Smooth muscle cell (in vitro differentiated cells): ENCODE measurements around the gene PTRH2. TPM values are rescaled to one million over a fixed set of nuclear protein-coding genes. Genes with fewer than 3 reads are reported as not detected.

ENCODE experiments used
- DNase-seq: peaks from one replicate; lab custom pipeline; 2025; ENCODE audit not compliant: unreplicated experiment; lab: John Stamatoyannopoulos, UW
- H2AFZ ChIP-seq: fragments of 200-600 bp; sonication (generic); 2 replicates; pipeline ENCODE4 v1.6.0; 2016; ENCODE audit warnings: antibody characterized with exemption, low read depth, mild to moderate bottlenecking
- H3F3A ChIP-seq: fragments of 200-600 bp; sonication (generic); 2 replicates; pipeline ENCODE4 v1.6.0; 2017; ENCODE audit warnings: antibody characterized with exemption, low read depth
- H3K27ac ChIP-seq: fragments of 200-600 bp; sonication (generic); 2 replicates; pipeline ENCODE4 v1.5.1; 2016; ENCODE audit warnings: low read depth, mild to moderate bottlenecking
- H3K27me3 ChIP-seq: fragments of 200-600 bp; sonication (generic); 2 replicates; pipeline ENCODE4 v1.6.1; 2016; ENCODE audit warnings: low read depth, mild to moderate bottlenecking
- H3K36me3 ChIP-seq: fragments of 200-600 bp; sonication (generic); 2 replicates; pipeline ENCODE4 v1.5.1; 2016; ENCODE audit warnings: low read depth
- H3K4me1 ChIP-seq: fragments of 200-600 bp; sonication (generic); 2 replicates; pipeline ENCODE4 v1.5.1; 2016; ENCODE audit warnings: low read depth
- H3K4me2 ChIP-seq: fragments of 200-600 bp; sonication (generic); 2 replicates; pipeline ENCODE4 v1.6.0; 2016; ENCODE audit warnings: mild to moderate bottlenecking
- H3K4me3 ChIP-seq: fragments of 200-600 bp; sonication (generic); 2 replicates; pipeline ENCODE4 v1.5.1; 2016; ENCODE audit warnings: mild to moderate bottlenecking
- H3K79me2 ChIP-seq: fragments of 200-600 bp; sonication (generic); 2 replicates; pipeline ENCODE4 v1.6.0; 2016; ENCODE audit warnings: low read depth, mild to moderate bottlenecking
- H3K9ac ChIP-seq: fragments of 200-600 bp; sonication (generic); 2 replicates; pipeline ENCODE4 v1.6.0; 2016; ENCODE audit warnings: low read depth
- H3K9me3 ChIP-seq: fragments of 200-600 bp; sonication (generic); replicated peaks from 2 replicates; pipeline ENCODE4 v1.5.1; 2016; ENCODE audit warnings: low read depth
- H4K20me1 ChIP-seq: fragments of 200-600 bp; sonication (generic); 2 replicates; pipeline ENCODE4 v1.6.0; 2016; ENCODE audit warnings: low read depth
- WGBS: methylation state at CpG from one replicate; pipeline ENCODE4 v1.1.7; 2016; ENCODE audit warnings: low lambda C conversion rate; 5-methylcytosine and 5-hydroxymethylcytosine counted together
- polyA plus RNA-seq: library from polyadenylated mRNA; unstranded; fragments of >200 nt; fragmentation: Nextera tagmentation; extraction: Ambion mirVana; gene quantifications from 2 replicates; pipeline ENCODE4 v1.2.1, GENCODE V29; 2016
- total RNA-seq: library from RNA; depleted of rRNA; stranded (reverse); fragments of >200 nt; gene quantifications from 2 replicates; pipeline ENCODE4 v1.2.3, GENCODE V29; 2014
- TF ChIP-seq, protein P1 (sequence below): fragments of 200-600 bp; sonication (generic); IDR thresholded peaks from 2 replicates; pipeline ENCODE4 v1.5.1; 2017; ENCODE audit warnings: borderline replicate concordance, mild to moderate bottlenecking, antibody characterized with exemption; ENCODE audit not compliant: insufficient read depth, poor library complexity, severe bottlenecking

The PTRH2 gene
- total and polyA plus RNA-seq, 2 experiments from 2014 or later, result 11.4 to 26.2 TPM

DNA sequence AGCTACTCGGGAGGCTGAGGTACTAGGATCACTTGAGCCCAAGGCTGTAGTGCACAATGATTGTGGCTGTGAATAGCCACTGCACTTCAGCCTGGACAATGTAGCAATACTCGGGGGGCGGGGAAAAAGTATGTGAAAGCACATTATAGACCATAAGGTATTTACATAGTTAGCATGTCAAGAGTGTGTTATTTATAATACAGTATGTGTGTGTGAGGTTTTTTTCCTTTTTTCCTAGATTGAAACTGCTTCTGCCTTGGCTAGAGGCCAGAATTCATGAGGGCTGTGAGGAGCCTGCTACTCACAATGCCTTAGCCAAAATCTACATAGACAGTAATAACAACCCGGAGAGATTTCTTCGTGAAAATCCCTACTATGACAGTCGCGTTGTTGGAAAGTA is 30.5 kb downstream of the PTRH2 start:
- Histone ChIP-seq H3K27ac (peak overlapping the region; percentile 22), H3K36me3 (peaks cover 48% of the 10 kb centered on the region), H2AFZ (no peak overlapping the region), H3K4me3 (no peak overlapping the region), H3K79me2 (peaks cover 57% of the 10 kb centered on the region), H3F3A (peaks cover 26% of the 10 kb centered on the region), H3K9me3 (no peaks in the 10 kb centered on the region), H4K20me1 (peaks cover 66% of the 10 kb centered on the region), H3K9ac (no peak overlapping the region), H3K4me1 (no peaks in the 10 kb centered on the region), H3K4me2 (no peak overlapping the region), H3K27me3 (no peaks in the 10 kb centered on the region)
- TF ChIP-seq, protein P1, sequence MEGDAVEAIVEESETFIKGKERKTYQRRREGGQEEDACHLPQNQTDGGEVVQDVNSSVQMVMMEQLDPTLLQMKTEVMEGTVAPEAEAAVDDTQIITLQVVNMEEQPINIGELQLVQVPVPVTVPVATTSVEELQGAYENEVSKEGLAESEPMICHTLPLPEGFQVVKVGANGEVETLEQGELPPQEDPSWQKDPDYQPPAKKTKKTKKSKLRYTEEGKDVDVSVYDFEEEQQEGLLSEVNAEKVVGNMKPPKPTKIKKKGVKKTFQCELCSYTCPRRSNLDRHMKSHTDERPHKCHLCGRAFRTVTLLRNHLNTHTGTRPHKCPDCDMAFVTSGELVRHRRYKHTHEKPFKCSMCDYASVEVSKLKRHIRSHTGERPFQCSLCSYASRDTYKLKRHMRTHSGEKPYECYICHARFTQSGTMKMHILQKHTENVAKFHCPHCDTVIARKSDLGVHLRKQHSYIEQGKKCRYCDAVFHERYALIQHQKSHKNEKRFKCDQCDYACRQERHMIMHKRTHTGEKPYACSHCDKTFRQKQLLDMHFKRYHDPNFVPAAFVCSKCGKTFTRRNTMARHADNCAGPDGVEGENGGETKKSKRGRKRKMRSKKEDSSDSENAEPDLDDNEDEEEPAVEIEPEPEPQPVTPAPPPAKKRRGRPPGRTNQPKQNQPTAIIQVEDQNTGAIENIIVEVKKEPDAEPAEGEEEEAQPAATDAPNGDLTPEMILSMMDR, result no peak
- no peak for DNase-seq
- 96% methylated on average over 7 of the region's 7 CpGs for WGBS

DNA sequence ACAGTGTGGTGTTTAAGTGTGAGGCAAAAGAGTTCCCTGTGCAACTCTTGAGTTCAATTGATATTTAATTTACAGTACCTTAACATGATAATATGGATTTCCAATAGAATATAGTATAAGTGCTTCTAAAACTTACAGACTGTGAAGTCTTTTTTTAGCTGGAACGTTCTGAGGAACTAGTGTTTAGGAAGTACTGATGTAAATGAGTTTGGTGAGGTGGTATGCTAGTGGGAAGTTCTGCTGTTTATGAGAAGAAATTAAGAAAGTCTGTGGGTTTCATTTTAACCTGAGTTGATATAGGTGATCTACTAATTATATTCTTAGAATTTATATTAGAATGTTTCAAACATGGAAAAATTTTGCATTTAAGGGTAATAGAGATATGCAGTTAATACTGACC is 32.0 kb downstream of the PTRH2 start:
- no peaks in the 10 kb centered on the region for H3K4me1 ChIP-seq
- H3K36me3 ChIP-seq, result peaks cover 35% of the 10 kb centered on the region
- H3K79me2 ChIP-seq, result peaks cover 67% of the 10 kb centered on the region
- 94% methylated on average over 1 of the region's 1 CpG for WGBS
- H4K20me1 ChIP-seq, result peaks cover 79% of the 10 kb centered on the region
- no peaks in the 10 kb centered on the region for H3K9me3 ChIP-seq
- no peak overlapping the region for H3K9ac ChIP-seq
- H3F3A ChIP-seq, result peaks cover 19% of the 10 kb centered on the region
- no peaks in the 10 kb centered on the region for H3K27me3 ChIP-seq
- H3K4me2 ChIP-seq, result no peak overlapping the region
- peak overlapping the region; percentile 22 for H3K27ac ChIP-seq
- H3K4me3 ChIP-seq, result no peak overlapping the region
- DNase-seq, result no peak
- H2AFZ ChIP-seq, result no peak overlapping the region
- TF ChIP-seq, protein P1, result no peak

DNA sequence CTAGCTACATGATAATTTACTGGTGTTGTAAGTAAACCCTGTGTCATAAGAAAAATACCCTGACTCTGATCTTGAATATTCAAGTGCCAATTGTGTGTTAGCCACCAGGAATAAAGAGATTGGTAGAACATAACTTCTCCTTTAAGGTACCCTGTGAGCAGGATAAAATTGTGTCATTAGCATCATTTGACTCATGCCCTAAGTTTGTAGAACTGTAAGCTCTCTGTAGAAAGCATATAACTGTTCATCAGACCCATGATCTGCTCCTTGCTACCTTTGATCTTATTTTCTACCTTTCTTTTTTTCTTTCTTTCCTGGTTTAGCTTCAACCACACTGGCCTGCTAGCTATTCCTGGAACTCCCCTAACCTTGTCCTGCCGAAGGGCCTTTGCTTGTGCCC is 35.8 kb downstream of the PTRH2 start:
- H3K36me3 ChIP-seq, result peaks cover 31% of the 10 kb centered on the region
- DNase-seq, result no peak
- peaks cover 75% of the 10 kb centered on the region for H3K79me2 ChIP-seq
- H3K27me3 ChIP-seq, result no peaks in the 10 kb centered on the region
- H2AFZ ChIP-seq, result no peak overlapping the region
- no peak overlapping the region for H3K4me3 ChIP-seq
- peak overlapping the region; percentile 74 for H3K27ac ChIP-seq
- TF ChIP-seq, protein P1, result no peak
- no peak overlapping the region for H3K4me2 ChIP-seq
- no peaks in the 10 kb centered on the region for H3K9me3 ChIP-seq
- no peak overlapping the region for H3K9ac ChIP-seq
- peaks cover 7% of the 10 kb centered on the region for H3K4me1 ChIP-seq
- H3F3A ChIP-seq, result peaks cover 25% of the 10 kb centered on the region
- peaks cover 82% of the 10 kb centered on the region for H4K20me1 ChIP-seq
- 94% methylated on average over 1 of the region's 1 CpG for WGBS

DNA sequence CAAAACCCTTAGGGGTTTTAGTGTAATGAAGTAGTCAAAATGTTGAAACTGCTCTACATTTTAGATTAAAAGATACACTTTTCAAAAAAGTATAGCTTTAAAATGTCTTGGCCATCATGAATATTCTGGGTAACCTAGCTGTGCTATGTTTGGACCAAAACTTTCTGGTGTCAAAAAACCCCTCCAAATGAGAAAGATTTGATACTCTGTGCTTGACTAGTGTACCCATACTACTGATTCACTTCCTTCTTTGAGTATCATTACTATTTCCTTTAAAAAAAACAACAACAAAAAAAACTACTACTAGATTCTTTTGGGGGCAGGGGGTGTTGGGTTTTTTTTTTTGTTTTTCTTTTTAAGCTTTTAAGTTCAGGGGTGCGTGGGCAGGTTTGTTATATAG is 37.3 kb downstream of the PTRH2 start:
- H2AFZ ChIP-seq, result no peak overlapping the region
- no peak overlapping the region for H3K4me2 ChIP-seq
- WGBS, result 89% methylated on average over 1 of the region's 1 CpG
- H3K4me1 ChIP-seq, result peaks cover 7% of the 10 kb centered on the region
- TF ChIP-seq, protein P1, result no peak
- H3F3A ChIP-seq, result peaks cover 30% of the 10 kb centered on the region
- peaks cover 79% of the 10 kb centered on the region for H3K79me2 ChIP-seq
- H3K27me3 ChIP-seq, result no peaks in the 10 kb centered on the region
- no peak overlapping the region for H3K4me3 ChIP-seq
- peak overlapping the region; percentile 74 for H3K27ac ChIP-seq
- peaks cover 86% of the 10 kb centered on the region for H4K20me1 ChIP-seq
- H3K9ac ChIP-seq, result no peak overlapping the region
- H3K36me3 ChIP-seq, result peaks cover 36% of the 10 kb centered on the region
- no peaks in the 10 kb centered on the region for H3K9me3 ChIP-seq
- DNase-seq, result no peak
